ENCODE measurements around the gene ECSIT. TPM values are rescaled to one million over a fixed set of nuclear protein-coding genes. Genes with fewer than 3 reads are reported as not detected.
A peak's percentile ranks its signal among the peaks of the same experiment; 100 is the strongest.

The ECSIT gene
- total RNA-seq, 2 experiments from 2014 or later, result 27.2 to 27.4 TPM

- Mint-ChIP-seq H3K27ac (no peak overlapping the region), H3K36me3 (ENCODE audit: low read depth) (peaks cover 15% of the 10 kb centered on the region), H3K9me3 (no peaks in the 10 kb centered on the region), H3K27me3 (no peaks in the 10 kb centered on the region), H3K4me3 (peak overlapping the region; percentile 45), H3K4me1 (ENCODE audit: low read depth) (peaks cover 27% of the 10 kb centered on the region)
- POLR2A ChIA-PET, result no interaction called here
- Histone ChIP-seq H3K9me3 (ENCODE audit: control insufficient read depth in 1 of 2, insufficient read depth in 1 of 2, low read length in 2 of 2) (no peaks in the 10 kb centered on the region), H3K27me3 (ENCODE audit: control insufficient read depth in 1 of 2, insufficient read depth in 2 of 2, low read length in 2 of 2) (no peaks in the 10 kb centered on the region), H3K36me3 (ENCODE audit: insufficient read depth, low read length) (peaks cover 10% of the 10 kb centered on the region), H3K27ac (ENCODE audit: low read depth in 1 of 2, low read length in 2 of 2) (no peak overlapping the region), H3K4me3 (ENCODE audit: low read length) (no peak overlapping the region), H3K4me1 (ENCODE audit: insufficient read depth, low read length) (peaks cover 19% of the 10 kb centered on the region)
- TF ChIP-seq, protein P1, sequence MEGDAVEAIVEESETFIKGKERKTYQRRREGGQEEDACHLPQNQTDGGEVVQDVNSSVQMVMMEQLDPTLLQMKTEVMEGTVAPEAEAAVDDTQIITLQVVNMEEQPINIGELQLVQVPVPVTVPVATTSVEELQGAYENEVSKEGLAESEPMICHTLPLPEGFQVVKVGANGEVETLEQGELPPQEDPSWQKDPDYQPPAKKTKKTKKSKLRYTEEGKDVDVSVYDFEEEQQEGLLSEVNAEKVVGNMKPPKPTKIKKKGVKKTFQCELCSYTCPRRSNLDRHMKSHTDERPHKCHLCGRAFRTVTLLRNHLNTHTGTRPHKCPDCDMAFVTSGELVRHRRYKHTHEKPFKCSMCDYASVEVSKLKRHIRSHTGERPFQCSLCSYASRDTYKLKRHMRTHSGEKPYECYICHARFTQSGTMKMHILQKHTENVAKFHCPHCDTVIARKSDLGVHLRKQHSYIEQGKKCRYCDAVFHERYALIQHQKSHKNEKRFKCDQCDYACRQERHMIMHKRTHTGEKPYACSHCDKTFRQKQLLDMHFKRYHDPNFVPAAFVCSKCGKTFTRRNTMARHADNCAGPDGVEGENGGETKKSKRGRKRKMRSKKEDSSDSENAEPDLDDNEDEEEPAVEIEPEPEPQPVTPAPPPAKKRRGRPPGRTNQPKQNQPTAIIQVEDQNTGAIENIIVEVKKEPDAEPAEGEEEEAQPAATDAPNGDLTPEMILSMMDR (IDR thresholded peaks at IDR 0.05), result no peak
- intact Hi-C loops (cut with DNase I, micrococcal nuclease), result no loop called here
- no peak for ATAC-seq (ENCODE audit: poor library complexity)
- CTCF ChIA-PET, result no interaction called here
- peak in 6 of 14 experiments; percentile 11 to 73 (median 29) for DNase-seq
Measured at GRCh38 chr19:11530432-11530831, 1.5 kb upstream of the ECSIT start.

DNA sequence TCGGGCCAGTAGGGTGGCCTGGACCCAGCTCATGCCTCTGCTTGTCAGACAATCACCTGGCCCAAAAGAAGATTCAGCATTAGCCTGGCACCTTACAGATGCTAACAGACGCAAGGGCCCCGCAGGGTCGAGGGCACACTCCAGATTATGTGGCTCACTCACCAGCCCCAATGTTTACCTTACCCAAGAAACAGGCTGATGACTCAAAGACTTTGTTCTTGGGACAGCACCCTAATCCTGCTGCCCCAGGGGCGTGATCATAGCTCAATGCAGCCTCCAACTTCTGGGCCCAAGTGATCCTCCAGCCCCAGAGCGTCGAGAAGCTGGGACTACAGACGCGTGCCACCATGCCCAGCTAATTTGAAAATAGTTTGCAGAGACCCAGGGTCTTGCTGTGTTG, 9.8 kb downstream of the ECSIT start:
- Histone ChIP-seq H3K4me1 (ENCODE audit: insufficient read depth, low read length) (no peaks in the 10 kb centered on the region), H3K9me3 (ENCODE audit: control insufficient read depth in 1 of 2, insufficient read depth in 1 of 2, low read length in 2 of 2) (no peaks in the 10 kb centered on the region), H3K27me3 (ENCODE audit: control insufficient read depth in 1 of 2, insufficient read depth in 2 of 2, low read length in 2 of 2) (no peaks in the 10 kb centered on the region), H3K27ac (ENCODE audit: low read depth in 1 of 2, low read length in 2 of 2) (no peak overlapping the region), H3K4me3 (ENCODE audit: low read length) (no peak overlapping the region), H3K36me3 (ENCODE audit: insufficient read depth, low read length) (peaks cover 26% of the 10 kb centered on the region)
- Mint-ChIP-seq H3K4me1 (ENCODE audit: low read depth) (no peaks in the 10 kb centered on the region), H3K9me3 (no peaks in the 10 kb centered on the region), H3K27ac (no peak overlapping the region), H3K4me3 (no peak overlapping the region), H3K36me3 (ENCODE audit: low read depth) (peaks cover 52% of the 10 kb centered on the region), H3K27me3 (no peaks in the 10 kb centered on the region)
- ATAC-seq (ENCODE audit: poor library complexity) (no peak), DNase-seq (no peak)
- TF ChIP-seq, protein P1 (IDR thresholded peaks at IDR 0.05), result no peak
- intact Hi-C loops (cut with DNase I, micrococcal nuclease), result no loop called here
- ChIA-PET POLR2A (interaction anchor here (0.9 kb wide), 1 partner anchor 9 kb away, joined by 3 read pairs; the partner anchor contains the start of gene ECSIT), CTCF (no interaction called here)

DNA sequence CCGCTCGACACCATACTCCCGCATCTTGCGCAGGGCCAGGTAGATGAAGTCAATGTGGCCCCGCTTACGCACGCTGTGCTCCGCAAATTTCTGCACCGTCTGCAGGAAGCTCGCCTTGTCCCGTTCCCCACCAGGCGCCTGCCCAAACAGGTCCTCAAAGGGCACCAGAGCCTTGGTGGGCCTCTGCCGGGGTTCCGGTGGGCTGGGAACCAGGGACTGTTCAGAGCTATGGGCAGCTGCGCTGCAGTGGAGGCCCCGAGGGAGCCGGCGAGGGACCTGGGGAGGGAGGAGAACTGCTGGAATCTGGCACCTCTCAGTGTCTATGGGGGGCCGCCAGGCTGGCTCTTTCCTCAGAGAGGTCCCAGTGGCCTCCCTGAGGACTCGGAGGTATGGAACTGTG, 15.0 kb downstream of the ECSIT start:
- H3K36me3 ChIP-seq (ENCODE audit: insufficient read depth, low read length), result peaks cover 25% of the 10 kb centered on the region
- H3K27me3 ChIP-seq (ENCODE audit: control insufficient read depth in 1 of 2, insufficient read depth in 2 of 2, low read length in 2 of 2), result no peaks in the 10 kb centered on the region
- Mint-ChIP-seq H3K4me3 (no peak overlapping the region), H3K27ac (no peak overlapping the region), H3K9me3 (no peaks in the 10 kb centered on the region), H3K27me3 (no peaks in the 10 kb centered on the region), H3K4me1 (ENCODE audit: low read depth) (no peaks in the 10 kb centered on the region), H3K36me3 (ENCODE audit: low read depth) (peaks cover 53% of the 10 kb centered on the region)
- ChIA-PET CTCF (no interaction called here), POLR2A (no interaction called here)
- ATAC-seq (ENCODE audit: poor library complexity), result no peak
- intact Hi-C loops (cut with DNase I, micrococcal nuclease), result no loop called here
- TF ChIP-seq, protein P1 (IDR thresholded peaks at IDR 0.05), result no peak
- DNase-seq, result no peak
- H3K4me3 ChIP-seq (ENCODE audit: low read length), result no peak overlapping the region
- H3K9me3 ChIP-seq (ENCODE audit: control insufficient read depth in 1 of 2, insufficient read depth in 1 of 2, low read length in 2 of 2), result no peaks in the 10 kb centered on the region
- H3K4me1 ChIP-seq (ENCODE audit: insufficient read depth, low read length), result no peaks in the 10 kb centered on the region
- no peak overlapping the region for H3K27ac ChIP-seq (ENCODE audit: low read depth in 1 of 2, low read length in 2 of 2)
